K562 (cell line): ENCODE data around the gene PHOX2A. TPM values are rescaled to one million over a fixed set of nuclear protein-coding genes. Genes with fewer than 3 reads are reported as not detected.

ENCODE experiments used
- AFF4 ChIP-seq: sonication (generic); formaldehyde crosslinking; IDR thresholded peaks from 2 replicates; pipeline ENCODE4 v1.8.0; 2023; ENCODE audit warnings: mild to moderate bottlenecking, missing genetic modification reagents
- C11orf30 ChIP-seq: fragments of 450-650 bp; IDR thresholded peaks from 2 replicates; pipeline ENCODE4 v1.6.1; 2016; ENCODE audit warnings: low read depth, mild to moderate bottlenecking
- CBX1 ChIP-seq: sonication (generic); IDR thresholded peaks from 2 replicates; pipeline ENCODE4 v1.6.1; 2016; ENCODE audit warnings: antibody characterized with exemption, low read depth, mild to moderate bottlenecking
- CCNT2 ChIP-seq: IDR thresholded peaks from 2 replicates; pipeline ENCODE4 v1.6.1; 2011; ENCODE audit warnings: borderline replicate concordance, low read depth, mild to moderate bottlenecking, moderate library complexity, mixed read lengths, low read length; ENCODE audit not compliant: insufficient read length; ENCODE audit errors: extremely low read depth
- CTBP1 ChIP-seq: fragments of 450-650 bp; IDR thresholded peaks from 2 replicates; pipeline ENCODE4 v1.6.1; 2016; ENCODE audit warnings: borderline replicate concordance
- ETV5 ChIP-seq: sonication (generic); formaldehyde crosslinking; IDR thresholded peaks from 2 replicates; pipeline ENCODE4 v1.4.0; 2020; ENCODE audit warnings: low read depth, mild to moderate bottlenecking, missing genetic modification reagents
- FOSL1 ChIP-seq: fragments of 200-800 bp; sonication (Bioruptor generic); conservative IDR thresholded peaks from 2 replicates; pipeline ENCODE4 v1.6.1; 2016; ENCODE audit warnings: missing genetic modification characterization, missing compliant biosample characterization
- GABPA ChIP-seq: fragments of 200-800 bp; sonication (Bioruptor generic); conservative IDR thresholded peaks from 2 replicates; pipeline ENCODE4 v1.6.1; 2016; ENCODE audit warnings: low read depth, missing genetic modification characterization, missing compliant biosample characterization
- GATA2 ChIP-seq: sonication (generic); formaldehyde crosslinking; IDR thresholded peaks from 2 replicates; pipeline ENCODE4 v1.4.0; 2020; ENCODE audit warnings: mild to moderate bottlenecking, missing genetic modification reagents
- ID3 ChIP-seq, 2 experiments: fragments of 250-450 bp in 1 of 2; fragments of 450-650 bp in 1 of 2; sonication (Bioruptor Pico) in 1 of 2; IDR thresholded peaks; 2 replicates each; pipeline versions ENCODE4 v1.6.1 to v1.8.0; 2016 to 2021; ENCODE audit warnings: mild to moderate bottlenecking in 2 of 2, moderate library complexity in 2 of 2, missing compliant biosample characterization in 1 of 2, missing genetic modification characterization in 1 of 2
- KLF10 ChIP-seq: fragments of 250-450 bp; sonication (Bioruptor Pico); IDR thresholded peaks from 2 replicates; pipeline ENCODE4 v1.6.1; 2021; ENCODE audit warnings: matching md5 sums
- MTA3 ChIP-seq: fragments of 450-650 bp; formaldehyde crosslinking; IDR thresholded peaks from 2 replicates; pipeline ENCODE4 v1.6.1; 2017; ENCODE audit warnings: mild to moderate bottlenecking, borderline replicate concordance
- NBN ChIP-seq: fragments of 450-650 bp; IDR thresholded peaks from 2 replicates; pipeline ENCODE4 v1.6.1; 2016; ENCODE audit warnings: low read depth, mild to moderate bottlenecking
- NFIX ChIP-seq: fragments of 250-450 bp; sonication (Bioruptor Pico); IDR thresholded peaks from 2 replicates; pipeline ENCODE4 v1.4.0; 2020; ENCODE audit warnings: low read depth, mild to moderate bottlenecking, moderate library complexity
- PKNOX1 ChIP-seq: fragments of 450-650 bp; IDR thresholded peaks from 2 replicates; pipeline ENCODE4 v1.6.1; 2016
- UBTF ChIP-seq, 2 experiments: IDR thresholded peaks; 2 replicates each; pipeline ENCODE4 v1.6.1; 2012; ENCODE audit warnings: improper control_type of control experiment in 2 of 2, low read depth in 2 of 2, low read length in 2 of 2, borderline replicate concordance in 1 of 2
- ZBTB7A ChIP-seq: IDR thresholded peaks from 2 replicates; pipeline ENCODE4 v1.6.1; 2011; ENCODE audit warnings: low read depth, mild to moderate bottlenecking, low read length, moderate library complexity, borderline replicate concordance; ENCODE audit not compliant: control insufficient read depth
- ZNF311 ChIP-seq: fragments of 250-450 bp; sonication (Bioruptor Pico); IDR thresholded peaks from 2 replicates; pipeline ENCODE4 v1.4.0; 2020; ENCODE audit warnings: mild to moderate bottlenecking, moderate library complexity
- ZNF77 ChIP-seq: fragments of 250-450 bp; sonication (Bioruptor Pico); IDR thresholded peaks from 2 replicates; pipeline ENCODE4 v1.5.0; 2020
- ZSCAN32 ChIP-seq: fragments of 450-650 bp; formaldehyde crosslinking; IDR thresholded peaks from 2 replicates; pipeline ENCODE4 v1.4.0; 2020; ENCODE audit warnings: mild to moderate bottlenecking, moderate library complexity
- polyA plus RNA-seq, 8 experiments: library from polyadenylated mRNA; depleted of rRNA in 4 of 8; stranded (reverse) in 5 of 8; unstranded in 3 of 8; fragments of >200 nt; fragmentation: Nextera tagmentation in 2 of 8; fragmentation: Illumina TruSeq in 1 of 8; extraction: Ambion mirVana in 2 of 8; extraction: Trizol in 1 of 8; gene quantifications; 2 replicates each; pipeline versions ENCODE4 v1.2.1 to v1.2.3, GENCODE V29; 2011 to 2014; ENCODE audit warnings: inconsistent platforms in 1 of 8, missing spikeins in 1 of 8
- total RNA-seq, 7 experiments: library from RNA; depleted of rRNA in 6 of 7; stranded (reverse); fragments of >200 nt in 6 of 7; fragmentation: Illumina TruSeq in 2 of 7; extraction: Trizol in 2 of 7; gene quantifications; 2 replicates each; pipeline versions ENCODE4 v1.2.1 to v1.2.3, GENCODE V29; 2011 to 2021; ENCODE audit warnings: low replicate concordance in 1 of 7

Gene PHOX2A
- total and polyA plus RNA-seq, 9 of the 15 experiments (the other 6 are each of a cell fraction or from before 2014, with no cell fraction given), result not detected

- TF ChIP-seq MTA3 (peak; percentile 53; the same call in 1 of the 2 replicates), ZNF77 (CRISPR knock-in tag) (no peak), PKNOX1 (peak; percentile 31; the same call in 1 of the 2 replicates), ETV5 (CRISPR knock-in tag) (peak; percentile 53; the same call in 1 of the 2 replicates), AFF4 (no peak), ZNF311 (no peak), FOSL1 (tag) (peak; percentile 24; the same call in 1 of the 2 replicates), NBN (no peak; the same call in 1 of the 2 replicates), ZBTB7A (peak; percentile 99), KLF10 (CRISPR knock-in tag) (no peak), UBTF (IDR thresholded peaks at IDR 0.05; ENCODE audit: borderline replicate concordance in 1 of 2, low read depth in 2 of 2, low read length in 2 of 2) (peak; percentile 56 to 76; a peak in 3 of 4 replicates), NFIX (no peak), CCNT2 (peak; percentile 63), ZSCAN32 (CRISPR knock-in tag) (no peak), C11orf30 (peak; percentile 31; the same call in 1 of the 2 replicates), GATA2 (CRISPR knock-in tag) (no peak), CBX1 (peak; percentile 11; the same call in 1 of the 2 replicates), GABPA (tag) (peak; percentile 75), CTBP1 (peak; percentile 30; the same call in 1 of the 2 replicates), ID3 (CRISPR knock-in tag; IDR thresholded peaks at IDR 0.05) (no peak), ID3 (tag; IDR thresholded peaks at IDR 0.05) (no peak)
Observed at GRCh38 chr11:72222907-72223614, 20.9 kb downstream of the PHOX2A start (continued).
